ENCODE results near the gene PFKFB1.

PFKFB1 gene

GRCh38 chrX:55004231-55004630 lies 10.2 kb upstream of the PFKFB1 start:
- no peak for TF ChIP-seq CTCF (IDR thresholded peaks at IDR 0.05; ENCODE audit: insufficient read depth, low read length, poor library complexity, severe bottlenecking)
- DNase-seq (ENCODE audit: extremely low read depth, insufficient read length), result no peak
- no peaks in the 10 kb centered on the region for H3K27me3 ChIP-seq (replicated peaks; ENCODE audit: control insufficient read depth, insufficient read depth, low read length)
- peaks cover 10% of the 10 kb centered on the region for H3K36me3 ChIP-seq (ENCODE audit: control insufficient read depth, insufficient read depth, low read length)
- no peak overlapping the region for H3K4me3 ChIP-seq (replicated peaks; ENCODE audit: low read depth, low read length)

- Histone ChIP-seq H3K36me3 (ENCODE audit: control insufficient read depth, insufficient read depth, low read length) (peaks cover 6% of the 10 kb centered on the region), H3K27me3 (replicated peaks; ENCODE audit: control insufficient read depth, insufficient read depth, low read length) (no peaks in the 10 kb centered on the region), H3K4me3 (replicated peaks; ENCODE audit: low read depth, low read length) (peak within 1 kb of the TSS; percentile 80)
- TF ChIP-seq CTCF (IDR thresholded peaks at IDR 0.05; ENCODE audit: insufficient read depth, low read length, poor library complexity, severe bottlenecking), result no peak
- DNase-seq (ENCODE audit: extremely low read depth, insufficient read length), result peak; percentile 91
These were observed 6.0 kb upstream of the PFKFB1 start, which contains the start of gene APEX2 for GRCh38 chrX:54999717-55000598. Gene APEX2, plus strand, starts transcription at chrX:55000363. Its CDS starts 60 bp downstream, at chrX:55000423.

GRCh38 chrX:54995621-54996020 lies 1.6 kb upstream of the PFKFB1 start:
- DNase-seq (ENCODE audit: extremely low read depth, insufficient read length), result no peak
- no peaks in the 10 kb centered on the region for H3K27me3 ChIP-seq (replicated peaks; ENCODE audit: control insufficient read depth, insufficient read depth, low read length)
- TF ChIP-seq CTCF (IDR thresholded peaks at IDR 0.05; ENCODE audit: insufficient read depth, low read length, poor library complexity, severe bottlenecking), result no peak

GRCh38 chrX:54994668-54995351 lies 822 bp upstream of the PFKFB1 start:
- no peak for DNase-seq (ENCODE audit: extremely low read depth, insufficient read length)
- H3K27me3 ChIP-seq (replicated peaks; ENCODE audit: control insufficient read depth, insufficient read depth, low read length), result no peaks in the 10 kb centered on the region
- no peak for TF ChIP-seq CTCF (IDR thresholded peaks at IDR 0.05; ENCODE audit: insufficient read depth, low read length, poor library complexity, severe bottlenecking)
- no peaks in the 10 kb centered on the region for H3K36me3 ChIP-seq (ENCODE audit: control insufficient read depth, insufficient read depth, low read length)
- no peak overlapping the region for H3K4me3 ChIP-seq (replicated peaks; ENCODE audit: low read depth, low read length)

More at GRCh38 chrX:54995621-54996020, 1.6 kb upstream of the PFKFB1 start:
- Histone ChIP-seq H3K4me3 (replicated peaks; ENCODE audit: low read depth, low read length) (no peak overlapping the region), H3K36me3 (ENCODE audit: control insufficient read depth, insufficient read depth, low read length) (no peaks in the 10 kb centered on the region)

- H3K27me3 ChIP-seq (replicated peaks; ENCODE audit: control insufficient read depth, insufficient read depth, low read length), result no peaks in the 10 kb centered on the region
These were observed 921 bp downstream of the PFKFB1 start for GRCh38 chrX:54992911-54993622.

More at GRCh38 chrX:54992911-54993622, 921 bp downstream of the PFKFB1 start:
- no peak for TF ChIP-seq CTCF (IDR thresholded peaks at IDR 0.05; ENCODE audit: insufficient read depth, low read length, poor library complexity, severe bottlenecking)
- no peak overlapping the region for H3K4me3 ChIP-seq (replicated peaks; ENCODE audit: low read depth, low read length)
- no peak for DNase-seq (ENCODE audit: extremely low read depth, insufficient read length)
- H3K36me3 ChIP-seq (ENCODE audit: control insufficient read depth, insufficient read depth, low read length), result no peaks in the 10 kb centered on the region
